IMR-90 (cell line): ENCODE results near the gene MTHFS. TPM values are rescaled to one million over a fixed set of nuclear protein-coding genes. Genes with fewer than 3 reads are reported as not detected.
A peak's percentile ranks its signal among the peaks of the same experiment; 100 is the strongest.

ENCODE experiments used
- ATAC-seq: fragments of 200-7000 bp; cut with Tn5 transposase; 2 replicates; pipeline ENCODE4 v1.9.1; 2020; ENCODE audit warnings: low read depth, mild to moderate bottlenecking, moderate library complexity
- BruUV-seq: library from RNA; stranded (reverse); fragments of 400-500 nt; replicated peaks from 2 replicates; lab custom pipeline; 2021; lab: Mats Ljungman, UMichigan
- CTCF ChIA-PET: fragments of 300-600 bp; formaldehyde crosslinking; extraction: SDS; loops from one replicate; lab custom pipeline; 2021; ENCODE audit warnings: antibody characterized with exemption; lab: Yijun Ruan, JAX
- POLR2A ChIA-PET: fragments of 300-600 bp; sonication (Branson Sonifier 250); formaldehyde crosslinking; loops from one replicate; lab custom pipeline; 2022; ENCODE audit warnings: antibody characterized with exemption; ENCODE audit not compliant: unreplicated experiment; lab: Charles Lee
- DNase-seq: peaks from one replicate; pipeline ENCODE4 v3.0.0; 2013
- H2AFZ ChIP-seq: replicated peaks from 2 replicates; pipeline ENCODE3; 2013; ENCODE audit warnings: low read length, mild to moderate bottlenecking; ENCODE audit not compliant: poor library complexity
- H2AK5ac ChIP-seq: 2 replicates; pipeline ENCODE4 v1.6.1; 2013; ENCODE audit warnings: low read depth, low read length, inconsistent platforms
- H2AK9ac ChIP-seq: replicated peaks from 2 replicates; pipeline ENCODE3; 2013; ENCODE audit warnings: mild to moderate bottlenecking, low read depth, low read length, moderate library complexity; ENCODE audit not compliant: poor library complexity
- H2BK120ac ChIP-seq: 2 replicates; pipeline ENCODE4 v1.6.1; 2013; ENCODE audit warnings: low read depth, low read length, inconsistent platforms
- H2BK15ac ChIP-seq: 3 replicates; pipeline ENCODE4 v1.6.1; 2013; ENCODE audit warnings: low read depth, low read length, inconsistent platforms
- H2BK20ac ChIP-seq: 2 replicates; pipeline ENCODE4 v1.6.1; 2013; ENCODE audit warnings: low read depth, mild to moderate bottlenecking, inconsistent platforms, low read length, moderate library complexity
- H2BK5ac ChIP-seq: 2 replicates; pipeline ENCODE4 v1.6.1; 2013; ENCODE audit warnings: mild to moderate bottlenecking, low read depth, low read length, inconsistent platforms; ENCODE audit not compliant: poor library complexity, severe bottlenecking
- H3K14ac ChIP-seq: replicated peaks from 2 replicates; pipeline ENCODE4 v1.6.1; 2013; ENCODE audit warnings: low read depth, low read length, inconsistent platforms
- H3K18ac ChIP-seq: 2 replicates; pipeline ENCODE4 v1.6.1; 2013; ENCODE audit warnings: low read depth, low read length, control low read depth
- H3K23ac ChIP-seq: 2 replicates; pipeline ENCODE4 v1.6.1; 2013; ENCODE audit warnings: low read depth, low read length, inconsistent platforms
- H3K27ac ChIP-seq: 2 replicates; pipeline ENCODE4 v1.5.1; 2013; ENCODE audit warnings: mild to moderate bottlenecking, control low read depth, low read length; ENCODE audit not compliant: insufficient read depth
- H3K27me3 ChIP-seq: 2 replicates; pipeline ENCODE4 v1.6.1; 2013; ENCODE audit warnings: low read length; ENCODE audit not compliant: control insufficient read depth, insufficient read depth
- H3K36me3 ChIP-seq: 2 replicates; pipeline ENCODE4 v1.6.1; 2013; ENCODE audit warnings: low read length, mixed read lengths; ENCODE audit not compliant: control insufficient read depth, insufficient read depth
- H3K4ac ChIP-seq: 2 replicates; pipeline ENCODE4 v1.6.1; 2013; ENCODE audit warnings: low read depth, low read length, inconsistent platforms
- H3K4me1 ChIP-seq: 2 replicates; pipeline ENCODE4 v1.6.1; 2013; ENCODE audit warnings: low read length, mixed read lengths; ENCODE audit not compliant: control insufficient read depth, insufficient read depth
- H3K4me2 ChIP-seq: 2 replicates; pipeline ENCODE4 v1.6.1; 2013; ENCODE audit warnings: low read depth, mild to moderate bottlenecking, control low read depth, low read length, moderate library complexity
- H3K4me3 ChIP-seq: 2 replicates; pipeline ENCODE4 v1.5.1; 2013; ENCODE audit warnings: low read depth, mild to moderate bottlenecking, control low read depth, low read length, moderate library complexity; ENCODE audit not compliant: insufficient read depth
- H3K56ac ChIP-seq: 2 replicates; pipeline ENCODE4 v1.6.1; 2013; ENCODE audit warnings: low read length, inconsistent platforms; ENCODE audit not compliant: insufficient read depth; ENCODE audit errors: extremely low read depth
- H3K79me1 ChIP-seq, 2 experiments: 2 replicates each; pipeline ENCODE4 v1.6.1; 2013; ENCODE audit warnings: low read length in 2 of 2, inconsistent platforms in 1 of 2, low read depth in 1 of 2
- H3K9ac ChIP-seq: 2 replicates; pipeline ENCODE4 v1.6.1; 2013; ENCODE audit warnings: low read depth, low read length, control low read depth
- H3K9me1 ChIP-seq: 2 replicates; pipeline ENCODE4 v1.6.1; 2013; ENCODE audit warnings: low read length, inconsistent platforms; ENCODE audit not compliant: insufficient read depth
- H3K9me3 ChIP-seq: 2 replicates; pipeline ENCODE4 v1.6.1; 2013; ENCODE audit warnings: low read length; ENCODE audit not compliant: control insufficient read depth, insufficient read depth
- H4K20me1 ChIP-seq: 2 replicates; pipeline ENCODE4 v1.6.1; 2013; ENCODE audit warnings: low read length, inconsistent platforms; ENCODE audit not compliant: insufficient read depth
- H4K5ac ChIP-seq: 2 replicates; pipeline ENCODE4 v1.6.1; 2013; ENCODE audit warnings: mild to moderate bottlenecking, low read depth, low read length, control low read depth
- H4K8ac ChIP-seq, 2 experiments: 2 replicates each; pipeline ENCODE4 v1.6.1; 2013; ENCODE audit warnings: low read depth in 2 of 2, low read length in 2 of 2, control low read depth in 1 of 2, inconsistent platforms in 1 of 2
- H4K91ac ChIP-seq: 2 replicates; pipeline ENCODE4 v1.6.1; 2013; ENCODE audit warnings: low read depth, low read length, inconsistent platforms; ENCODE audit not compliant: insufficient read depth
- BHLHE40 ChIP-seq: fragments of 150-350 bp; IDR thresholded peaks from 2 replicates; pipeline ENCODE4 v1.6.1; 2016; ENCODE audit warnings: mild to moderate bottlenecking, low read depth, low read length
- CEBPB ChIP-seq: IDR thresholded peaks from 2 replicates; pipeline ENCODE4 v1.6.1; 2012; ENCODE audit warnings: low read depth, low read length, improper control_type of control experiment
- FOS ChIP-seq: fragments of 150-350 bp; IDR thresholded peaks from 2 replicates; pipeline ENCODE4 v1.6.1; 2016; ENCODE audit warnings: low read depth, low read length
- MAZ ChIP-seq: IDR thresholded peaks from 2 replicates; pipeline ENCODE4 v1.6.1; 2012; ENCODE audit warnings: low read depth, mild to moderate bottlenecking, low read length, improper control_type of control experiment, moderate library complexity, borderline replicate concordance
- MXI1 ChIP-seq: IDR thresholded peaks from 2 replicates; pipeline ENCODE4 v1.6.1; 2012; ENCODE audit warnings: low read depth, mild to moderate bottlenecking, low read length, moderate library complexity, borderline replicate concordance
- NFE2L2 ChIP-seq: fragments of 150-350 bp; IDR thresholded peaks from 2 replicates; pipeline ENCODE4 v1.6.1; 2016; ENCODE audit warnings: low read depth, mild to moderate bottlenecking, low read length
- RAD21 ChIP-seq: IDR thresholded peaks from 2 replicates; pipeline ENCODE4 v1.6.1; 2012; ENCODE audit warnings: low read length, improper control_type of control experiment
- USF2 ChIP-seq: fragments of 150-350 bp; IDR thresholded peaks from 2 replicates; pipeline ENCODE4 v1.6.1; 2017; ENCODE audit warnings: mild to moderate bottlenecking, antibody characterized with exemption, low read length, low read depth
- WGBS, 2 experiments: methylation state at CpG; one replicate each; pipeline versions ENCODE4 v1.1.5 to v1.1.7; 2013; ENCODE audit warnings: missing lambda C conversion rate in 2 of 2; ENCODE audit not compliant: insufficient read length in 1 of 2; ENCODE audit errors: extremely low coverage in 2 of 2; 5-methylcytosine and 5-hydroxymethylcytosine counted together
- dilution Hi-C: fragments of 300-500 bp; cut with HindIII; formaldehyde crosslinking; loops from one replicate; pipeline ENCODE4 v1.14.3; 2018; ENCODE audit warnings: low sequenced_read_pairs; ENCODE audit not compliant: unreplicated experiment
- in situ Hi-C: fragments of 300-500 bp; cut with MboI; formaldehyde crosslinking; loops from 3 replicates; pipeline ENCODE4 v1.14.3; 2019; ENCODE audit warnings: low sequenced_read_pairs, inconsistent platforms, mixed read lengths
- intact Hi-C: fragments of 100-400 bp; cut with micrococcal nuclease; formaldehyde crosslinking; loops from 2 replicates; pipeline ENCODE4 v1.10.0; 2022
- polyA plus RNA-seq, 3 experiments: library from polyadenylated mRNA; depleted of rRNA; stranded (reverse); fragments of >200 nt; gene quantifications; 2 replicates each; pipeline ENCODE4 v1.2.3, GENCODE V29; 2012; ENCODE audit warnings: low replicate concordance in 1 of 3
- total RNA-seq: library from RNA; depleted of rRNA; stranded (reverse); fragments of >200 nt; gene quantifications from 2 replicates; pipeline ENCODE4 v1.2.3, GENCODE V29; 2012

The MTHFS gene
- total and polyA plus RNA-seq, 2 of the 4 experiments (the other 2 are of a cell fraction): 5.5 to 6.3 TPM

- H3K4ac ChIP-seq: no peak overlapping the region
- no peak overlapping the region for H2AK5ac ChIP-seq
- no TSS peak for BruUV-seq
- H4K20me1 ChIP-seq: no peaks in the 10 kb centered on the region; the same call in 1 of the 2 replicates
- in situ Hi-C loops (no loop called here), dilution Hi-C loops (no loop called here), intact Hi-C loops (no loop called here)
- H3K79me1 ChIP-seq: no peaks in the 10 kb centered on the region
- no peak overlapping the region for H2AK9ac ChIP-seq
- H3K14ac ChIP-seq: no peak overlapping the region
- H3K23ac ChIP-seq: no peak overlapping the region
- no peak for TF ChIP-seq BHLHE40
- TF ChIP-seq RAD21: no peak
- TF ChIP-seq FOS: peak; percentile 71; the same call in 1 of the 2 replicates
- TF ChIP-seq CEBPB: peak; percentile 27; the same call in 1 of the 2 replicates
- no peak for TF ChIP-seq USF2
- no peak for TF ChIP-seq MXI1
- TF ChIP-seq NFE2L2: no peak
- TF ChIP-seq MAZ: no peak
- H2AFZ ChIP-seq: no peak overlapping the region
- DNase-seq (peak; percentile 92), ATAC-seq (peak; percentile 91)
- no peaks in the 10 kb centered on the region for H3K27me3 ChIP-seq
- no peaks in the 10 kb centered on the region for H3K36me3 ChIP-seq
- WGBS, 2 experiments: no CpG with 5 or more reads among the region's 1 CpG
- no peak overlapping the region for H2BK15ac ChIP-seq
- H4K8ac ChIP-seq: peak overlapping the region in 1 of 2 experiments; percentile 78; a peak in 1 of 4 replicates
- H2BK20ac ChIP-seq: no peak overlapping the region
- H3K9me3 ChIP-seq: no peaks in the 10 kb centered on the region
- no peak overlapping the region for H3K56ac ChIP-seq
- POLR2A ChIA-PET: no interaction called here
- no peak overlapping the region for H3K9ac ChIP-seq
- no peak overlapping the region for H4K91ac ChIP-seq
- H3K27ac ChIP-seq: no peak overlapping the region
- no peak overlapping the region for H3K18ac ChIP-seq
- H3K9me1 ChIP-seq: peaks cover 7% of the 10 kb centered on the region; the same call in 1 of the 2 replicates
- H3K4me1 ChIP-seq: peaks cover 9% of the 10 kb centered on the region
- no peak overlapping the region for H3K4me3 ChIP-seq
- H2BK120ac ChIP-seq: no peak overlapping the region
- H3K4me2 ChIP-seq: no peak overlapping the region
- H2BK5ac ChIP-seq: peak overlapping the region; percentile 93
- CTCF ChIA-PET: no interaction called here
- no peak overlapping the region for H4K5ac ChIP-seq
Measured at GRCh38 chr15:79943820-79944219, 47.0 kb upstream of the MTHFS start.
